DND-41 (cell line): ENCODE results near the gene RPS17.
"Not testable (repeated sequence)": the region's sequence is repeated elsewhere in the genome, so short reads cannot be mapped to it uniquely, and the experiment has no call there.

Experiments used
- ATAC-seq: fragments of 200-7000 bp; cut with Tn5 transposase; 3 replicates; pipeline ENCODE4 v1.9.1; 2021; ENCODE audit warnings: low read depth; ENCODE audit not compliant: insufficient read depth
- DNase-seq: peaks from one replicate; pipeline ENCODE4 v3.0.0-alpha.2; 2020
- H2AFZ ChIP-seq: 2 replicates; pipeline ENCODE4 v1.6.0; 2012; ENCODE audit warnings: low read depth, low read length
- H3K27ac ChIP-seq: 2 replicates; pipeline ENCODE4 v1.5.1; 2012; ENCODE audit warnings: low read length, inconsistent platforms
- H3K27me3 ChIP-seq: fragments of 200-600 bp; sonication (generic); 2 replicates; pipeline ENCODE4 v1.6.0; 2012; ENCODE audit warnings: low read length, mild to moderate bottlenecking, inconsistent platforms; ENCODE audit not compliant: insufficient read depth, poor library complexity
- H3K36me3 ChIP-seq: 2 replicates; pipeline ENCODE4 v1.5.1; 2012; ENCODE audit warnings: low read length, inconsistent platforms; ENCODE audit not compliant: insufficient read depth
- H3K4me1 ChIP-seq: 2 replicates; pipeline ENCODE4 v1.5.1; 2012; ENCODE audit warnings: mild to moderate bottlenecking, low read length; ENCODE audit not compliant: insufficient read depth
- H3K4me2 ChIP-seq: 2 replicates; pipeline ENCODE4 v1.6.0; 2012; ENCODE audit warnings: mild to moderate bottlenecking, moderate library complexity, low read length, inconsistent platforms; ENCODE audit not compliant: insufficient read depth
- H3K4me3 ChIP-seq, 2 experiments: fragments of 200-600 bp in 1 of 2; shearing (Covaris generic) in 1 of 2; 2 replicates each; pipeline ENCODE4 v1.5.1; 2012 to 2016; ENCODE audit warnings: inconsistent platforms in 2 of 2, low read length in 2 of 2, mild to moderate bottlenecking in 2 of 2, low read depth in 1 of 2, moderate library complexity in 1 of 2
- H3K79me2 ChIP-seq: 2 replicates; pipeline ENCODE4 v1.6.0; 2012; ENCODE audit warnings: low read length, inconsistent platforms; ENCODE audit not compliant: insufficient read depth
- H3K9ac ChIP-seq: 2 replicates; pipeline ENCODE4 v1.6.0; 2012; ENCODE audit warnings: low read depth, mild to moderate bottlenecking, inconsistent platforms, low read length, moderate library complexity
- H3K9me3 ChIP-seq: 2 replicates; pipeline ENCODE4 v1.5.1; 2012; ENCODE audit warnings: low read length, moderate library complexity, mild to moderate bottlenecking, inconsistent platforms; ENCODE audit not compliant: insufficient read depth, severe bottlenecking
- H4K20me1 ChIP-seq: 2 replicates; pipeline ENCODE4 v1.6.0; 2012; ENCODE audit warnings: low read length; ENCODE audit not compliant: insufficient read depth
- EZH2 ChIP-seq: IDR thresholded peaks from 3 replicates; pipeline ENCODE4 v1.6.1; 2012; ENCODE audit warnings: borderline replicate concordance, low read depth, mild to moderate bottlenecking, moderate library complexity, low read length, inconsistent platforms; ENCODE audit not compliant: severe bottlenecking
- TF ChIP-seq, protein P1 (sequence below): IDR thresholded peaks from 2 replicates; pipeline ENCODE4 v1.5.1; 2012; ENCODE audit warnings: borderline replicate concordance, low read length, moderate library complexity, mild to moderate bottlenecking; ENCODE audit not compliant: poor library complexity, severe bottlenecking; ENCODE audit errors: extremely low read depth

The RPS17 gene

GRCh38 chr15:82535566-82536408, 4.5 kb downstream of the RPS17 start:
- no peaks in the 10 kb centered on the region for H3K9me3 ChIP-seq
- H3K9ac ChIP-seq, result no peak overlapping the region
- H3K27me3 ChIP-seq, result no peaks in the 10 kb centered on the region
- peaks cover 66% of the 10 kb centered on the region for H3K36me3 ChIP-seq
- DNase-seq (no peak), ATAC-seq (no peak)
- no peak for TF ChIP-seq EZH2
- TF ChIP-seq, protein P1, sequence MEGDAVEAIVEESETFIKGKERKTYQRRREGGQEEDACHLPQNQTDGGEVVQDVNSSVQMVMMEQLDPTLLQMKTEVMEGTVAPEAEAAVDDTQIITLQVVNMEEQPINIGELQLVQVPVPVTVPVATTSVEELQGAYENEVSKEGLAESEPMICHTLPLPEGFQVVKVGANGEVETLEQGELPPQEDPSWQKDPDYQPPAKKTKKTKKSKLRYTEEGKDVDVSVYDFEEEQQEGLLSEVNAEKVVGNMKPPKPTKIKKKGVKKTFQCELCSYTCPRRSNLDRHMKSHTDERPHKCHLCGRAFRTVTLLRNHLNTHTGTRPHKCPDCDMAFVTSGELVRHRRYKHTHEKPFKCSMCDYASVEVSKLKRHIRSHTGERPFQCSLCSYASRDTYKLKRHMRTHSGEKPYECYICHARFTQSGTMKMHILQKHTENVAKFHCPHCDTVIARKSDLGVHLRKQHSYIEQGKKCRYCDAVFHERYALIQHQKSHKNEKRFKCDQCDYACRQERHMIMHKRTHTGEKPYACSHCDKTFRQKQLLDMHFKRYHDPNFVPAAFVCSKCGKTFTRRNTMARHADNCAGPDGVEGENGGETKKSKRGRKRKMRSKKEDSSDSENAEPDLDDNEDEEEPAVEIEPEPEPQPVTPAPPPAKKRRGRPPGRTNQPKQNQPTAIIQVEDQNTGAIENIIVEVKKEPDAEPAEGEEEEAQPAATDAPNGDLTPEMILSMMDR, result no peak
- H3K4me1 ChIP-seq, result peaks cover 21% of the 10 kb centered on the region
- H3K79me2 ChIP-seq, result peaks cover 32% of the 10 kb centered on the region
- no peak overlapping the region for H2AFZ ChIP-seq
- no peak overlapping the region for H3K4me3 ChIP-seq
- H3K4me2 ChIP-seq, result no peak overlapping the region
- peaks cover 49% of the 10 kb centered on the region for H4K20me1 ChIP-seq
- H3K27ac ChIP-seq, result no peak overlapping the region

DNA sequence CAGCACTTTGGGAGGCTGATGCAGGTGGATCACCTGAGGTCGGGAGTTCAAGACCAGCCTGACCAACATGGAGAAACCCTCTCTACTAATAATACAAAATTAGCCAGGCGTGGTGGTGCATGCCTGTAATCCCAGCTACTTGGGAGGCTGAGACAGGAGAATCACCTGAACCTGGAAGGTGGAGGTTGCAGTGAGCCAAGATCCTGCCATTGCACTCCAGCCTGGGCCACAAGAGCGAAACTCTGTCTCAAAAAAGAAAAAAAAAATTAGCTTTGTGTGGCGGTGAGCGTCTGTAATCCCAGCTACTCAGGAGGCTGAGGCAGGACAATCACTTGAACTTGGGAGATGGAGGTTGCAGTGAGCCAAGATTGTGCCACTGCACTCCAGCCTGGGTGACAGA, 5.1 kb downstream of the RPS17 start:
- H3K27me3 ChIP-seq, H2AFZ ChIP-seq, ATAC-seq, DNase-seq, H3K9me3 ChIP-seq, H3K9ac ChIP-seq, H3K27ac ChIP-seq, H3K4me3 ChIP-seq, H3K4me2 ChIP-seq: not testable (repeated sequence)
- Histone ChIP-seq H3K36me3 (peaks cover 65% of the 10 kb centered on the region), H4K20me1 (peaks cover 48% of the 10 kb centered on the region), H3K4me1 (peaks cover 22% of the 10 kb centered on the region), H3K79me2 (peaks cover 30% of the 10 kb centered on the region)

DNA sequence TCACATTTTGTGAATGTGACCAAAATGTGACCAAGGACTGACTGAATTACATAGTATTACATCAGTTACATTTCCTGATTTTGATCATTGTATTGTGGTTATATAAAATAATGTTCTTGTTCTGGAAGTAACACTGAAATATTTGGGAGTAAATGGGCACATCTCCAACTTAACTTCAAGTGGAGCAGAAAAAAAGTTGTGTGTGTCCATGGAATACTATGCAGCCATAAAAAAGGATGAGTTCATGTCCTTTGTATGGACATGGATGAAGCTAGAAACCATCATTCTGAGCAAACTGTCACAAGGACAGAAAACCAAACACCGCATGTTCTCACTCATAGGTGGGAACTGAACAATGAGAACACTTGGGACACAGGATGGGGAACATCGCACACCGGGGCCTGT, 5.8 kb downstream of the RPS17 start:
- not testable (repeated sequence) for H3K27ac ChIP-seq, H3K9me3 ChIP-seq, H3K4me3 ChIP-seq, H3K4me2 ChIP-seq, ATAC-seq, H3K27me3 ChIP-seq, H2AFZ ChIP-seq, DNase-seq, H3K9ac ChIP-seq
- Histone ChIP-seq H3K79me2 (peaks cover 23% of the 10 kb centered on the region), H3K36me3 (peaks cover 58% of the 10 kb centered on the region), H3K4me1 (peaks cover 22% of the 10 kb centered on the region), H4K20me1 (peaks cover 42% of the 10 kb centered on the region)

GRCh38 chr15:82533801-82534200, 6.5 kb downstream of the RPS17 start:
- H3K27me3 ChIP-seq, result no peaks in the 10 kb centered on the region
- ATAC-seq (no peak), DNase-seq (no peak)
- H3K9me3 ChIP-seq, result no peaks in the 10 kb centered on the region
- H3K4me2 ChIP-seq, result no peak overlapping the region
- no peak for TF ChIP-seq EZH2
- TF ChIP-seq, protein P1, result no peak
- peaks cover 17% of the 10 kb centered on the region for H3K79me2 ChIP-seq
- H2AFZ ChIP-seq, result no peak overlapping the region
- H4K20me1 ChIP-seq, result peaks cover 36% of the 10 kb centered on the region
- no peak overlapping the region for H3K27ac ChIP-seq
- H3K4me1 ChIP-seq, result peaks cover 16% of the 10 kb centered on the region
- H3K9ac ChIP-seq, result no peak overlapping the region
- H3K4me3 ChIP-seq, result no peak overlapping the region
- H3K36me3 ChIP-seq, result peaks cover 52% of the 10 kb centered on the region
